DMS79 treated with DMSO at 0.1 percent for 48 hours (cell line): Measurements from ENCODE around the gene DKK3.

Experiments used
- DNase-seq: peaks from one replicate; lab custom pipeline; 2025; lab: John Stamatoyannopoulos, UW

Gene DKK3

GRCh38 chr11:11966826-11967668, 41.4 kb downstream of the DKK3 start:
- DNase-seq, result no peak

DNA sequence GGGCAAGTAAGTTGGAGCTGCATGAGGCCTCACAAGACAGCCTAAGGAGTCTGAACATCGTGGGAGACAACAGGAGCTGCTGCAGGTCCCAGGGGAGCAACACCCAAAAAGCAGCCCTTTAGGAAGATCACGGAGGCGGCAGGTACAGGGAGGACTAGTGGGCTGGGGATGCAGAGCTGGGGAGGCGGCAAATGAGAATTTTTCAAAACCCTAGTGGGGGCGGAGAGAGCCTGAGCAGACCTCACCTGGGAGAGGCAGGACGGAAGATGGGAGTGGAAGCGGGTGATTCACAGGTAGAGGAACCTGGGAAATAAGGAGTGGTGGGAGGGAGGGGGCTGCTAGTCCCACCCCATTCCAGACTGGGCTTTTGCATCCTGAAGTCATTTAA, 42.1 kb downstream of the DKK3 start:
- no peak for DNase-seq

DNA sequence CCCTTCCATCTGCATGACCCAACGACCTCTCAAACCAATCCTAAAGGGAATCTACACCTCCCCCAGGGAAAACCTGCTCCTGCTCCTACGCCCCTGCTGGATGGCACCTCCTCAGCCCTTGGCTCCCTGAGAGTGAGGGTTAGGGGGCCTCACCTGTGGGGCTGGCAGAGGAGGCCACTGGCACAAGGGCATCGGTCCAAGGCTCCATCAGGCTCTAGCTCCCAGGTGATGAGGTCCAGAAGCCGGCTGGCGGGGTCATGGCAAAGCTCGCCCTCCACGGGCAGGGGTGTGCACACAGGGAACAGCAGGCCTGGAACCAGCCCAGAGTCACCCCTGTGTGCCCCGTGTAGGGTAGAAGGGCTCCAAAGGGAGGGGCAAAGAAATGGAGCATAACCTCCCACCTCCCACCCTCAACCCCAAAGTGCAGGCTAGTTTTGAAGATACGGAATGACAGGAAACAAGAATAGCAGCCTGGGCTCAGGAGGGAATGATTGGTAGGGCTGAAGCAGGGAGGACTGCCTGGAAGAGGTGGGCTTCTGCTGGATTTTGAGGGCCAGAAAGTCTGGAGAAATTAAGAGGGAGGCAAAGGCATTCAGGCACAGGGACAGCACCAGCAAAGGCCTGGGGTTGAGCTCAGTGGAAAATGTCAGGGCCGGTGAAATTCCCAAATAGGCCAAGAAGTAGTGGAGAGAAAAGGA, 42.6 kb downstream of the DKK3 start:
- no peak for DNase-seq

DNA sequence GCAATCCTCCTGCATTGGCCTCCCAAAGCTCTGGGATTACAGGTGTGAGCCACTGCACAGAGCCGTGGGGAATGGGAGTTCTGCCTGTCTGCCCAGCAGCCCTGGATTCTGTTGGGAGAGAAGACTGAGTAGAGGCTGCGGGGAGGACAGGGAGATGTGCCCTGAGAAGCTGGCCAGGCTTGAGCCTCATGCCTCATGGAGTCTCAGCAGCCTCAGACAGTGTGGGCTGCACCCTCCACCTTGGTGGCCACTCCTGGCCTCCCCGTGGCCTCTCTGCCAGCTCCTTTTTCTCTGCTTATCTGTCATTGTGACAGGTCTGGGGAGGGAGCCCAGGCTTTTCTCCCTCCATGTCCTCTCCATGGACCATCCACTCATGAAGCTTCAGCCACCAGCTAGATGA, 43.2 kb downstream of the DKK3 start:
- DNase-seq, result no peak

DNA sequence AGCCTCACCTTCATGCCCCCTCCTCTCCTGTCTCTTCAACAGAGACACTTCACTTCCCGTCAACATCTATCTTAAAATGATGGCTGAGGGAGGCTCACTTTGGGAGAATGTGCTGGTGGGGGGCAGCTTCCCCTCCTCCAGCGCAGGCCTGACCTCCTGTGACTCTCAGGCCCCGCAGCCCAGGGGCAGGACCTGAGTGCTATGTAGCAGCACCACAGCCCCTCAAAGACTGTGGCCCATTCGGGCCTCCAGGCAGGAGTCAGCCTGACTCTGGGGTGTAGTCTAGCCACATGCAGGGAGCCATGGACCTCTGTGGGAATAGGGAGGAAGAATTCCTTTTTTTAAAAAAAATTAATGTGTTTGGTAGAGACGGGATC, 43.7 kb downstream of the DKK3 start:
- DNase-seq, result no peak

- no peak for DNase-seq
Observed at GRCh38 chr11:11963842-11964773, 44.3 kb downstream of the DKK3 start.

GRCh38 chr11:11963067-11963466, 45.4 kb downstream of the DKK3 start:
- no peak for DNase-seq

GRCh38 chr11:11961399-11962028, 46.9 kb downstream of the DKK3 start:
- DNase-seq, result no peak

DNA sequence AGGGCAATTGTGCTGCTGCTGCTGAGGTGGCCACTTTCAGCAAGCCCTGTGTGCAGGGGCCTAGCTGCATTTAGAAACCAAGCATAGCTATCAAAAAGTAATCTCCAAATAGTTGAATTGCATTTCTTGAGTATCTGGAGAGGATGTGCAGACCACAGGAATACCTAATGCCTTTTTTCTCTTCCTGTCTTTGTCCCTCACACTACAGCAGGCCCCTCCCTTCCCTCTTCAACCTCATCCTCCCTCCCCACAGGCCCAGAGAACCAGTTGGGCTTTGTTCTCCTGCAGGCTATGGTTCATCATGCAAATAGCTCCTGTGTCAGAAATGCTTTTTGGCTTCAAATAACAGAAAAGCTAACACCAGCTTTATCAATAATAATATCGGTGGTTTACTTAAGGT, 47.7 kb downstream of the DKK3 start:
- DNase-seq, result no peak

DNA sequence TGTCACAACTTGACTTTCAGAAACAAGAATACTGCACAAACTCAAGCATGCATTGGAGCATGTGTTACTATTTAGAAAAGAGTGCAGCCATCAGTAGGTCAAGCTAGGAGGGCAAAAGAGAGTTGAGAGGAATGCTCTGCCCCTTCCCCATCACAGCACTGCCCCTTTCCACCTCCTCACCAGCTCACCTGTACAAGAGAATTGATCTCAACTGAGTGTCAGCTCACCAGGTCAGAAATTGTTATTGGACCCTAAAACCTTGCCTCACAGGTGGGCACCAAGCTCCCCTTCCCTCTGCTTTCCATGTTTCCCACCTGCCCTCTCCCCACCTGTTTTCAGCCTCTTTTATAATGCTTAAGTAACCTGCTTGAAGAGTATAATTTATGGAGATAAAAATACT, 48.8 kb downstream of the DKK3 start:
- no peak for DNase-seq

DNA sequence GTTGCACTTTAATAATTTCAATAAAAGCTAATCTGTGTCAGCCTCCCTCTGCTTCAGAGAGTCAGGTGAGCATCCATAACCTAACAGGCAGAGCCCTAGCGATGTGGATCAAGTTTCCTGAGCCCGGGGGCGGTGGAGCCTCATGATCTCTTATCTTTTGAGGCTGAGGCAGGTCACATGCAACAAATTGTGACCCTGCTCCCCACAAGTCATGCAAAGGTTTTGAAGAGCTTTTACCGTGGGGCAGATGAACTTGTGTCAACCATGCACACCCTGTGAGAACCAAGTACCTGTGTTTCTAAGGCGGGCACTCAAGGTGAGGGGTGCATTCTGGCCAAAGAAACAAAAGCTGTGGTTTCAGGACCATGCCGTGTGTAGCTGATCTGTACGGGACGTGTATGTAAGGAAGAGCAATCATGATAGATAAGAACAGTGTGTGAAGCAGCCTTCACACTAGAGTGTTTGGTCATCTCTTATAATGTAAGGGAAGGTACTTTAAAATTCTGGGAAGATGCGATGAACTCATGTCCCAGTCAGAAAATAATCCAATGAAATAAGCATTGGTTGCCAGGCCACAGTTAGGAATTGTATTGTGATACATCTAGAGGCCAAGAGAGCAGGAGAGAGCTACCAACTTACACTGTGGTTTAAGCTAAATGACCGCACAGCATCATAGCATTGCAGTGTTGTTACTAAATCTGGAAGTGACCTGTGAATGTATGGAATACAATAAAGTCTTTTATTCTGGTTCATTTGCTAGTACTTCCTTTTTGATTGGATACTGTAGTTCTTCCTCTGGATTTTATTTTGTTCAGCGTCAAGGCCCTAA, 49.8 kb downstream of the DKK3 start:
- no peak for DNase-seq

DNA sequence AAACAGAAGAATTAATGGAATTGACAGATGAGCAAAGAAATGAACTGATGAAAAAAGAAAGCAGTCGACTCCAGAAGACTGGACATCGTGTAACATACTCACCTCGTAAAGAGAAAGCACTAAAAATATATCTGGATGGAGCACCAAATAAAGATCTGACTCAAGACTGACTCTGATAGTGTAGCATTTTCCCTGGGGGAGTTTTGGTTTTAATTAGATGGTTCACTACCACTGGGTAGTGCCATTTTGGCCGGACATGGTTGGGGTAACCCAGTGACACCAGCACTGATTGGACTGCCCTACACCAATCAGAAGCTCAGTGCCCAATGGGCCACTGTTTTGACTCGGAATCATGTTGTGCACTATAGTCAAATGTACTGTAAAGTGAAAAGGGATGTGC, 52.4 kb downstream of the DKK3 start:
- no peak for DNase-seq

- DNase-seq, result no peak
Observed at GRCh38 chr11:11952036-11952435, 56.4 kb downstream of the DKK3 start.

DNA sequence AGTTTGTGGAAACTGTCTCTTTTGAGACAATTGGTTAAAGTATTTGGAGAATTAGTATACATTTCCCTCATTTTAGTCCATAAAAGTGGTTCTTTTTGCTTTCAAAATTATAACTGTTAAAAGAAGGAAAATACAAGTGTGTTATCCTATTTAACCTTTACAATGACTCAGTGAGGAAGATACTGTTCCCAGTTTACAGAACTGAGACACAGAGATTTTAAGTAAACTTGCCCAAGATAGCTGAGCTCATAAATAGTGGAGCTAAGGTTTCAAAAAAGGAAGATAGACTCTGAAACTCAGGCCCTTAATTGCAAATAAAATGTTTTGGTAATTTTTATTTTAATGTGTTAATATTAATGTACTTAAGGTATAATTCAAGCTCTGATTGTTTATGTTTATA, 58.9 kb downstream of the DKK3 start:
- DNase-seq, result no peak

DNA sequence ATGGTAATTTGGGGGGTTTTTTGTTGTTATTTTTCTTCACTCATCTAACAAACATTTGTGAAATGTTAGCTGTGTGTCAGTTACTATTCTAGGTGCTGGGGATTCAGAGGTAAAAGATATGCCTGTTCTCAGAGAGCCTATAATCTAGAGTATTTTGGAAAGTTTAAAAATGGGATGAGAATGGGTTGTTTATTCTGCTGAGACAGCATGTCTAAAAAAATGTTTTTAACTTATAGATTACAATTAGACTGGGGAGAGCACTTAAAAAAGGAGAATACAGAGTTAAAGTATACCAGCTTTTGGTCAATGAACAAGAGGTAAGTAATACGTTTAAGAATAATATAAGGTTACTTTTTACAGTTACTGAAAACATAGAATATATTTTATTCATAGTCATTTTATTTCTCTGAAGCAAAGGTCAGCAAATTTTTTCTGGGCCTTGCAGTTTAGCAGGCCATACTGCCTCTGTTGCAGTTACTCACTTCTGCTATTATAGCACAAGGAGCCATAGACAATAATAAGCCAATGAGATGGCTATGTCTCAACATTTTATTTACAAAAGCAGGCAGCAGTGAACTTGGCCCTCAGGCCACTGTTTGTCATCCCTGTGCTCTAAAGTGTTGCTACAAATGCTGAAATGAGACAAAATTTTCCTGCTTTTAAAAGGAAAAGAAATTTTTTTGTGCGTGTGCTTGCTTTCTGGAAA, 60.0 kb downstream of the DKK3 start:
- no peak for DNase-seq

GRCh38 chr11:11947825-11948224, 60.6 kb downstream of the DKK3 start:
- DNase-seq, result no peak

DNA sequence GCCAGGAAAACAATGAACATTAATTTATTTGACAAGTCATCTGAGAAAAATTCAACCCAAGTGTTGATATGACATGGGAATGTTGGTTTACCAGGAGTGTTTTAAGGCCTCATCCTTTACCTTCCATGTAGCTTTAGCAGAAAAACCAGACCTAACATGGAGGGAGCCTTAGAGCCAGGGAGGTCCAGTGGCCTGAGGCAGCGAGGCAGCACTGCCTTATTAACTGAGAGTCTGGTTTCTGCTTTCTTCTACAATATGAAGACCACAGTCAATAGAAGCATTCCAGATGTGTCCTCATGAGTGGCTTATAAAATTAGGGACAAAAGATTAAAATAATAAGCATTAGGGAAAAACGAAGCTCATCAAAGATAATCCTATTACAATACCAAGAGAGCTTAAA, 61.5 kb downstream of the DKK3 start:
- no peak for DNase-seq

DNA sequence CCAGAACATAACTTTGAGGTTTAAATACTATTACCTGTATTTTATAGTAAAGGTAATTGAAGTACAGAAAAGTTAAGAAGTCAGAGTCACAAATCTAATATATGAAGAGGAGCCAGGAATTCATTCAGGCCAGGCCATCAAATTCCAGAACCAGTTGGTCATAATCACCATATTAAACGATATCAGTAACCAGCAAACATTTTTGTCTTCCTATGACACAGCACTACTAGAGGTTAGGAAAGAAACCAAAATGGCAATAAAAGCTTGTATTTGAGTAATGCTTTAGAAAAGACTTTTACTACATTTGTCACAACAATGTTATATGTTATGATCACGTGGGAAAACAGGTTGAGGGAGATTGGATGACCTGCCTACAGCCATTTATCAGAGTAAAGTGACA, 62.2 kb downstream of the DKK3 start:
- no peak for DNase-seq

DNA sequence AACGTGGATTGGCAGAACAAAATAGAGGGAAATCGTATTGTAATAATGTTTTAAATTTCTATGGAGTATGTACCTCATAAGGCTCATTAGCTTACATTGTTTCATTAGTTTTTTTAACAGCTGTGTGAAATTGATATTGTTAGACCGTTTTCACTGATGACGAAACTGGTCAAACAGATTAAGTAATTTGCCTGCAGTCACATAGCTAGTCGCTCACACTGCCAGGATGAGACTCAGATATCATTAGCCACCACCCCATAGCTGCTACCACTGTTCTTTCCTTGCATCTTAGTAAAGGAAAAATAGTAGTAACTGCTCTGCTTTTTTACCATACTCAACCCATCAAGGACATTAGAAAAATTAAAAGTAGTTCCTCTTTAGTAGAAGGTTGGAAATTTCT, 64.0 kb downstream of the DKK3 start:
- no peak for DNase-seq

DNA sequence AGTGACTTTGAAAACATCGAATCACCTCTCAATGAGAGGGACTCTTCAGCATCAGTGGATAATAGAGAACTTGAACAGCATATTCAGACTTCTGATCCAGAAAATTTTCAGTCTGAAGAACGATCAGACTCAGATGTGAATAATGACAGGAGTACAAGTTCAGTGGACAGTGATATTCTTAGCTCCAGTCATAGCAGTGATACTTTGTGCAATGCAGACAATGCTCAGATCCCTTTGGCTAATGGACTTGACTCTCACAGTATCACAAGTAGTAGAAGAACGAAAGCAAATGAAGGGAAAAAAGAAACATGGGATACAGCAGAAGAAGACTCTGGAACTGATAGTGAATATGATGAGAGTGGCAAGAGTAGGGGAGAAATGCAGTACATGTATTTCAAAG, 65.8 kb downstream of the DKK3 start:
- DNase-seq, result no peak

GRCh38 chr11:11940551-11940950, 67.9 kb downstream of the DKK3 start:
- DNase-seq, result no peak
